Hepatic stellate cell (primary cell): ENCODE data around the gene TNFAIP2.
A peak's percentile ranks its signal among the peaks of the same experiment; 100 is the strongest.
"Not testable (repeated sequence)": the region's sequence is repeated elsewhere in the genome, so short reads cannot be mapped to it uniquely, and the experiment has no call there.

Experiments used
- DNase-seq: peaks from one replicate; pipeline ENCODE4 v3.0.0; 2011; ENCODE audit warnings: low spot score

TNFAIP2 gene

GRCh38 chr14:103107941-103108748 is 15.1 kb upstream of the TNFAIP2 start:
- DNase-seq = no peak

GRCh38 chr14:103108749-103109207 is 14.5 kb upstream of the TNFAIP2 start:
- DNase-seq = peak; percentile 74

GRCh38 chr14:103109535-103110441 is 13.5 kb upstream of the TNFAIP2 start:
- peak; percentile 94 for DNase-seq

GRCh38 chr14:103110681-103111231 is 12.5 kb upstream of the TNFAIP2 start:
- no peak for DNase-seq

- no peak for DNase-seq
These were observed 11.9 kb upstream of the TNFAIP2 start for GRCh38 chr14:103111232-103111868.

- DNase-seq = no peak
These were observed 10.6 kb upstream of the TNFAIP2 start for GRCh38 chr14:103112400-103113243.

GRCh38 chr14:103113303-103113702 is 10.0 kb upstream of the TNFAIP2 start:
- DNase-seq = no peak

GRCh38 chr14:103113774-103114173 is 9.5 kb upstream of the TNFAIP2 start:
- no peak for DNase-seq

- not testable (repeated sequence) for DNase-seq
These were observed 8.1 kb upstream of the TNFAIP2 start for GRCh38 chr14:103115086-103115679.

GRCh38 chr14:103115845-103116572 is 7.3 kb upstream of the TNFAIP2 start:
- DNase-seq = no peak

- no peak for DNase-seq
These were observed 6.6 kb upstream of the TNFAIP2 start for GRCh38 chr14:103116636-103117035.

- DNase-seq = not testable (repeated sequence)
These were observed 5.8 kb upstream of the TNFAIP2 start for GRCh38 chr14:103117499-103117898.

GRCh38 chr14:103118018-103118662 is 5.1 kb upstream of the TNFAIP2 start:
- DNase-seq = no peak

GRCh38 chr14:103118663-103119404 is 4.4 kb upstream of the TNFAIP2 start:
- no peak for DNase-seq

- DNase-seq = not testable (repeated sequence)
These were observed 3.7 kb upstream of the TNFAIP2 start for GRCh38 chr14:103119527-103119926.

- peak; percentile 35 for DNase-seq
These were observed 2.0 kb upstream of the TNFAIP2 start for GRCh38 chr14:103121121-103121845.

GRCh38 chr14:103121846-103122584 is 1.2 kb upstream of the TNFAIP2 start:
- peak; percentile 71 for DNase-seq
